ENCODE data around the gene SLC4A1AP.

Gene SLC4A1AP

DNA sequence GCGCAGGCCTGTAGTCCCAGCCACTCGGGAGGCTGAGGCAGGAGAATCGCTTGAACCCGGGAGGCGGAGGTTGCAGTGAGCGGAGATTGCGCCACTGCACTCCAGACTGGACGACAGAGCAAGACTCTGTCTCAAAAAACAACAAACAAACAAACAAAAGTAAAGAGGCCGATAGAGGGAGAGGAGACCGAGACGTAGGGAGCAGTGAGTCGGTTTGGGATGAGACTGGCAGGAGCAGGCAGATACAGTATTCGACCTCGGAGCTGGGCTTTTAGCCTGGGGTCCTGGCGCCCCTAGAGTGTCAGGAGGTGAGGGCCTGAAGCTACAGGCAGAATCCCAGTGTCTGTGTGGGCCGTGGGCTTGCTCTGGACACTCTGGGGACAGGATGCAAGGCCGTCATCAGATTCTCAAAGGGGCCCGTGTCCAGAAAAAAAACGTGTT is 51.2 kb downstream of the SLC4A1AP start:
- peaks cover 31% of the 10 kb centered on the region for H3K4me1 Mint-ChIP-seq (ENCODE audit: low read depth)
- intact Hi-C loops (cut with micrococcal nuclease), result no loop called here
- H3K36me3 Mint-ChIP-seq (ENCODE audit: low read depth), result no peaks in the 10 kb centered on the region
- no peak overlapping the region for H3K27ac Mint-ChIP-seq
- peaks cover 37% of the 10 kb centered on the region for H3K27me3 Mint-ChIP-seq
- no peaks in the 10 kb centered on the region for H3K9me3 Mint-ChIP-seq
- peak overlapping the region; percentile 49 for H3K4me3 Mint-ChIP-seq

DNA sequence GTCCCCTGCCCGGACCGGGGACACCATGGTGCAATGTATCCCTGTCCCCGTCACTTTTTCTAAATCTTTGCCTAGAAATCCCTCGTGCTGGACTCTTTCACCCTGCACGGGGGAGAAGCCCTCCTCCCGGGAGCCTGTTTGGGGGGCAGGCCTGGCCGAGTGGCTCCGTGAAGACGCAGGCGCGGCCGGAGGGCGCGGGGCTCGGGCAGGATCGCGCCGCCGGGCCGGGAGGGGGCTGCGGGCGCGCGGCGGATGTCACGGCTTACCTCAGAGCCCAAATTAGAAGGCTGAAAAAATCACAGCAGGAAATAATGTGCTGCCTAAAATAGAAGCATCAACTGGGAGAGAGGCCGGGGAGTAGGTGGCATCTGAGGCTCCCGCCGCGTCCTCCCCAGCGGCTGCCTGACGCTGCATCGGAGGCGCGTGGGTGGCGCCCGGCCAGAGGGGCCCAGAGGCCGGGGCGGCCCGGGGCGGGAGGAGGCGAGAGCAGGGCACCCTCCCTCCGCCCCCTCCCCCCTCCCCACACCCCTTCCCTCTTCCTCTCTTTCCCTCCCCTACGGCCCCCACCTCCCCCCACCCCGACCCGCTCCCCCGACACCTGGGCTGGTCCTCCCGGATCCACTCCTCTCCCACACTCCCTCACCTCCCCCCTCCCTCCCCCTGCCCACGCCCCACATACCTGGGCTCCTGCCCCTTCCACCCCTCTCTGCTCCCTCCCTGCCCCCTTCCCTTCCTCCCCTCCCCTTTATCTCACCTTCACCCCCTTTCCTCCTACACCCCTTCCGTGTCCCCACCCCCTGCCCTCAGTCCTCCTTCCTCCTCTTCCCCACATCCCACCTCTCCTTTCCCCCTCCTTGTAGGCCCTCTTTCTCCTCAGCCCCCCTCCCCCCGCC is 51.9 kb downstream of the SLC4A1AP start:
- no peaks in the 10 kb centered on the region for H3K9me3 Mint-ChIP-seq
- H3K27me3 Mint-ChIP-seq, result peaks cover 37% of the 10 kb centered on the region
- peak overlapping the region; percentile 49 for H3K4me3 Mint-ChIP-seq
- H3K27ac Mint-ChIP-seq, result peak overlapping the region; percentile 33
- no peaks in the 10 kb centered on the region for H3K36me3 Mint-ChIP-seq (ENCODE audit: low read depth)
- H3K4me1 Mint-ChIP-seq (ENCODE audit: low read depth), result peaks cover 38% of the 10 kb centered on the region
- intact Hi-C loops (cut with micrococcal nuclease), result no loop called here

DNA sequence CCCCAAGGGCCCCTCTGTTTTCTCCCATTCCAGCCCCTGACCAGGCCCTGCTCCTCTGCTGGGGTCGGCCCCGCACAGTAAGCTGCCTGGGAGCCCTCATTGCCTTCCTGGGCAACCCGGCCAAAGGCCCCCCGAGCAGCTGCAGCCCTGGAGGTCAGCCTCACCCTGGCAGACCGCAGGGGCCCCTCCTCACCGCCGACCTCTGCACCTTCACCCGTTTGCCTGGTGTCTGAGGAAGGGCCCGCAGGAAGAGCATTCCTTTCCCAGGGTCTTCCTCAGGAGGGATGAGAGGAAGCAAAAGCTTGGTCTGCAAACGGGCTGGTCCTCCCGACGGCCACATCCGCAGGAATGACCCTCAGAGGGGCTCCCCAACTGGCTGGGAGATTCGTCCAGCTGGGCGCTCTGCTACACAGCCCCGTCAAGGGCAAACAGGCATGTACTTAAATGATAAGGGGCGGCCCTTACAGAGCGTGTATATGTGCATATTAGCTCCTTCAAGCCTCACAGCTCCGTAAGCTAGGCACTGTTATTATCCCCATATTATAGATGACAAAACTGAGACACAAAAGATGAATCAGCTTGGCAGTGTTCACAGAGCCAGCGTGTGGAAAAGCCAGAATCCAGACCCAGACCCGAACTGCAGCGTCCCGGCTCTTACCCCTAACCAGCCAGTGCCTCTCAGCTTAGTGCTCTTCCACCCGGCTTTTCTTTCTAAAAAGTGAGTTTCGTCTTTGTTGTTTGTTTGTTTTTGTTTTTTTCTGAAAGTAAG is 52.8 kb downstream of the SLC4A1AP start:
- peak overlapping the region; percentile 33 for H3K27ac Mint-ChIP-seq
- intact Hi-C loops (cut with micrococcal nuclease), result no loop called here
- no peaks in the 10 kb centered on the region for H3K36me3 Mint-ChIP-seq (ENCODE audit: low read depth)
- H3K9me3 Mint-ChIP-seq, result no peaks in the 10 kb centered on the region
- peaks cover 37% of the 10 kb centered on the region for H3K27me3 Mint-ChIP-seq
- no peak overlapping the region for H3K4me3 Mint-ChIP-seq
- H3K4me1 Mint-ChIP-seq (ENCODE audit: low read depth), result peaks cover 41% of the 10 kb centered on the region

DNA sequence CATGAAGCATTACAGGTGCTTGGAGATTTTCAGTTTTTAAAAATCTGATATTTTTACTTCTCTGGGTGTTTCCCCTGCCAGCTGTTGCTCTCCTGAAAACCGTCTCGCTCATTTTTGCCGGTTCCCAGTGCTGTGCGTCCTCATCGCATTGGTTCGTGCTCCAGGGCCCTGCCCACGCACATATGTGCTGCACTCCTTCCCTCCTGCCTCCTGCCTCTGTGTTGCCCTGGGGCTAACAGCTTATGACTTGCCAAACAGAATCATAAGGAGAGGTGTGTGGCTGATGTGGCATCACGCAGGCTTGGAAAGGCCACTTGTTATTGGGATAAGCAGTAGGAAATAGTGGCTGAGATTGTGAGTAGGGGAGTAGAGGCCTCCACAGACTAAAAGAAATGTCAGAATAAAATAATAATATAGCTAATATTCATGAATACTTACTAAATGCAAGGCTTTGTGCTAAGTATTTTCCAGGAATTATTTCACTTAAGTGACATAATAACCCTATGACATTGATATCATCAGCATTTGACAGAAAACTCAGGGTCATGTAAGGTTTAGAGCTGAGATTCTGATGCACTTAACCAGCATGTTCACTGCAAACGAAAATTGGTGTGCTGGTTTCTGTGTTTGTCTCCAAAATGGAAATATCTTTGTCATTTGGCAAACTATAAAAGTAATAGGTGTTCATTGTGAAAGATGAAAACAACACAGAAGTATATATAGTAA is 53.5 kb downstream of the SLC4A1AP start:
- Mint-ChIP-seq H3K9me3 (no peaks in the 10 kb centered on the region), H3K27me3 (peaks cover 37% of the 10 kb centered on the region), H3K4me3 (no peak overlapping the region), H3K4me1 (ENCODE audit: low read depth) (peaks cover 39% of the 10 kb centered on the region), H3K36me3 (ENCODE audit: low read depth) (no peaks in the 10 kb centered on the region), H3K27ac (no peak overlapping the region)
- intact Hi-C loops (cut with micrococcal nuclease), result no loop called here

DNA sequence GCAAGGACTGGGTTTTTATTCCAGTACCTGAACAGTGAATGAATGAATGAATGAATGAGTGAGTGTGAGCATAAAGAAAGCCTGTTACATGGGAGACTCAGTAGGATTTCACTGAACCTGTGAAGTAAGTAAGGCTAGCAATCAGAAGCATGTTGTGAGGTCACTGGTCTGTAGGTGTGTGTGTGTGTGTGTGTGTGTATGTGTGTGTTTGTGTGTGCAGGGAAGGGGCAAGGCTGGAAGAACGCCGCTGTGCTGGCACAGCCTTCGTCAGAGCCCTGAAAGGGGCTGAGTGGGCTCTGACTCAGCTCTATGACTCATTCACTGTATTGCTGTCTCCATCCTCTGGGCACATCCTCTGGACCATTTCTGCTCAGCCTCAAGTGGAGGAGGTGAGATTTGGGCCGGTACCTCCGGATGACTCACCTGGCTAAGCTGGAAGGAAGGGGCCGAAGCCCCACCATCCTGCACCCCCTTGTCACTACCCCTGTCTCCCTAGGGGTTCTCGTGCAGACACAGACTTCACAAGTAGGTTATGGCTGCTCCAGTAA is 56.4 kb downstream of the SLC4A1AP start:
- Mint-ChIP-seq H3K4me3 (no peak overlapping the region), H3K4me1 (ENCODE audit: low read depth) (peaks cover 32% of the 10 kb centered on the region), H3K27ac (no peak overlapping the region), H3K9me3 (no peaks in the 10 kb centered on the region), H3K27me3 (peaks cover 18% of the 10 kb centered on the region), H3K36me3 (ENCODE audit: low read depth) (no peaks in the 10 kb centered on the region)
- intact Hi-C loops (cut with micrococcal nuclease), result no loop called here

DNA sequence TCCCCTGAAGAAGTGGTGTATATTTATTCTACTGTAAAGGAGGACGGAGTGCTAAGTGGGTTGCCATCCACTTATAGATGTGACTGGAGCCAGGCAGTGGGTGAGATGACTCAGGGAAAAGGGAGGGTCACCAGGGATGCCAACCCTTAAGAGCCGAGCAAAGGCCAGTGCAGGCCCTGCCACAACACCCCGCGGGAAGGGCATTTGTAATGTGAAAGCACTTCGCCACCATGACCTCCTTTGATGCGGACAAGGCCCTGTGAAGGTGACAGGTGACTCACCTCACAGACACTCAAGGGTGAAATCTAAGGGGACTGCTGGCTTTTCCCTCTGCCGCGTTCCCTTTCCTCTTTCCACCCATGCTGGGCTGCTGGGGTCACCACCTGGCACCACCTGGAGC is 57.6 kb downstream of the SLC4A1AP start:
- H3K4me1 Mint-ChIP-seq (ENCODE audit: low read depth), result peaks cover 27% of the 10 kb centered on the region
- H3K36me3 Mint-ChIP-seq (ENCODE audit: low read depth), result no peaks in the 10 kb centered on the region
- intact Hi-C loops (cut with micrococcal nuclease), result no loop called here
- H3K9me3 Mint-ChIP-seq, result no peaks in the 10 kb centered on the region
- no peak overlapping the region for H3K27ac Mint-ChIP-seq
- H3K4me3 Mint-ChIP-seq, result no peak overlapping the region
- H3K27me3 Mint-ChIP-seq, result peaks cover 9% of the 10 kb centered on the region

DNA sequence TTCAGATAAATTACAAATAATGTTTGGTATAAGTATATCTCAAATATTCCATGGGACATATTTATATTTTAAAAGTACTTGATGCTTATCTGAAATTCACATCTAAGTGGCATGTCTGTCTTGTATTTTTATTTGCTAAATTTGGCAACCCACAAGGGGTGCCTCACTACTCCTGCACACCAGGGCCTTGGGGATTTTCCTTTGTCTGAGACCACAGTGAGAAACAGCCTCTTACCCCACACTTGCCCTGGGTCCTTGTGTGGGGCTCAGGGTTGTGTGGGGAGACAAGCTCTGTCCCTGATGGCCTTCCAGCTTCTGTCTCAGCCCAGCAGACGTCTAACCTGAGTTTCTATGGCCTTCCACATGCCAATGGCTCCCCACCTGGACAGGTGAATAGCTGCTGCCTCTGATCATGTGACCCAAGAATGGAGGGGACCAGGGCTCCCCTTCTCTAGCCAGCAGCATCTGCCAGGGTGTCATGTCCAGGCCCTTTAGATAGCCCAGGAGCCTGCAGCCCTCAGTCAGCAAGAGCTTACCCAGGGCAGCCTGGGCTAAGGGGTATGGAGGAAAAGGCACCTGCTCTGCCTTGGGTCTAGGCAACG is 58.3 kb downstream of the SLC4A1AP start:
- Mint-ChIP-seq H3K27me3 (peaks cover 3% of the 10 kb centered on the region), H3K27ac (no peak overlapping the region), H3K4me1 (ENCODE audit: low read depth) (peaks cover 22% of the 10 kb centered on the region), H3K4me3 (no peak overlapping the region), H3K36me3 (ENCODE audit: low read depth) (no peaks in the 10 kb centered on the region), H3K9me3 (no peaks in the 10 kb centered on the region)
- intact Hi-C loops (cut with micrococcal nuclease), result no loop called here

DNA sequence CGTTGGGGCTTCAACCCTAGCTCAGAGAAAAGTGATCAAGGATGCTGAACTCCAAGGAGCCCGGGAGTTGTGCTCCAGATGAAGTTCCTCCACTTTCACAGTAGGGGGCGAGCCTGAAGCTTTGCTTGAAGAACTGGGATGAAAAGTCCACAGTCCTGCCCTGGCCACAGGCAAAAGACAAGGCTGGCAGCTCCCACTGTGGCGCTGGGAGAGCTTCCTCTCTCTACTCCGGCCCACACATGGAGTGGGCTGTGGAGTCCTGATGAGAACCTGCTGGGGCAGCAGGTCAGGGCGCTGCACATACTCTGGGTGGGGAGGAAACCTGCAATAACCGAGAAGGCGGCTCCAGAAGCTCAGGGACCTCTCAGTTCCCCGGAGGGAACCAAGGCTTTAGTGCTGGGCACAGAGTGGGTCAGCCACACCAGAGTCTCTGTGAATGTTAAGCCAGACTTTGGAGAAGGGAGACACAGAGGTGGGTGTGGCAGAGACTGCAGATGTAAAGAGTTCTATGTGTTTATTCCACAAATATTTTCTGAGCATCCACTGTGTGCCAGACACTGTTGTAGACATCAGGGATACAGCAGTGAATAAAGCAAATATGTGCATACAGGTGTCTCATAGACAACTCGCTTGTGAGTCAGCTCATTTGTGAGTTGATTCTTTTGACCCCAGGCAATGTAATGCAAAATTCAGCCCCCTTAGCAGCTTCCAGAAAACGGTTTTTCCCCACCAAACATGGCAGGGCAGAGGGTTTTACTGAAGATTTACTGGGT is 59.9 kb downstream of the SLC4A1AP start:
- intact Hi-C loops (cut with micrococcal nuclease), result no loop called here
- no peak overlapping the region for H3K4me3 Mint-ChIP-seq
- no peaks in the 10 kb centered on the region for H3K27me3 Mint-ChIP-seq
- H3K27ac Mint-ChIP-seq, result peak overlapping the region; percentile 65
- H3K4me1 Mint-ChIP-seq (ENCODE audit: low read depth), result peaks cover 34% of the 10 kb centered on the region
- H3K9me3 Mint-ChIP-seq, result no peaks in the 10 kb centered on the region
- no peaks in the 10 kb centered on the region for H3K36me3 Mint-ChIP-seq (ENCODE audit: low read depth)

DNA sequence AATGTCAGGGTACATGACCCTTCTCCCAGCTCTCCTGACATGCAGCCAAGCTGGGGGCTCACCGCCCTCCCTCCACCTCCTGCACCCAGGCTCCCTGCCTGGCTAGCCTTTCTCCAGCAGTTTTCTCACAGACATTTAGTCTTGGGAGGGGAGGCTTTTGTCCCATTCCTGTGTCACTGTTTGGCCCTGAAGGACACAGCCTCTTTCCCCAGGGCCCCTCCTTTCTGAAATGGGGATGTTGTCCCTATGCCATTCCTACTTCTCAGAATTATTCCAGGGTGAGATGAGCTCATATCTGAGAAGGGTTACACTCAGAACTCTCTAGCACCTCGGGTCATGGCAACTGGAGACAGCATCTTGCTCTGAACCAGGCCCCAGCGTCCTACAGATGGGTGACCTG is 60.5 kb downstream of the SLC4A1AP start:
- H3K27me3 Mint-ChIP-seq, result no peaks in the 10 kb centered on the region
- H3K27ac Mint-ChIP-seq, result no peak overlapping the region
- H3K36me3 Mint-ChIP-seq (ENCODE audit: low read depth), result no peaks in the 10 kb centered on the region
- intact Hi-C loops (cut with micrococcal nuclease), result no loop called here
- H3K4me3 Mint-ChIP-seq, result no peak overlapping the region
- peaks cover 35% of the 10 kb centered on the region for H3K4me1 Mint-ChIP-seq (ENCODE audit: low read depth)
- no peaks in the 10 kb centered on the region for H3K9me3 Mint-ChIP-seq

DNA sequence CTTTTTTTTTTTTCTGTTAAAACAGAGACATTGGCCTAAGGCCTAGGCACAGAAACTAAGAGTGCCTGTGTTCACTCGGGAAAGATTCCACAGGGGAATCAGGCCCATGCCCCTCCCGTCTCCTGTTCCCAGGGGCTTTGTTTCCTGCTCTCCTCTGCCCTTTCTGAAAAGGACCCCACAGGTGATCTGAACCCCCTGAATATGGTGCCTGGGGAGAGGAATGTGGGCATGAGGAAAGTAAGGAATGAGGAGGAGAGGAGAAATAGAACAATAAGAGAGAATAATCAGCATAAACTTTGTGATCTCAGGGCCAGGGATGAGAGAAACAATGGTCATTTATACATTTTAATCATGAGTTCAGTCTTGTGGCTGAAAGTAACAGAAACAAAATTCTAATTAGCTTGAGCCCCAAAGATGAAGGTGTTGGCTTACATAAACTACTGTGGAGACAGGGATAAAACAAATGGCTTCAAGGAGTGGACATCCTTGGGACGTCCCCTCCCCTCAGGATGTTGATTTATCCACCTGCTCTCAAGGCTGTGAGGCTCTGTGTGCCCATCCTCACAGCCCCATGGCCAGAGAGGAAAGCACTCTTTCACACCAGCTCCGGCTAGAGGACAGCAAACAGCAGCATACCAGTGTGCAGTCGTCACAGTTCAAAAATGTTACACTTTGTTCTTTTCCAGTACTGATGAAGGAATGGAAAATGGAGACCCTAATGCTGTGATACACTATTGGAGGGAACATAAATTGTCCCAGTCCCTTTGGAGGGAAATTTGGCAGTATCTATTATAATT is 61.4 kb downstream of the SLC4A1AP start:
- Mint-ChIP-seq H3K36me3 (ENCODE audit: low read depth) (no peaks in the 10 kb centered on the region), H3K4me3 (no peak overlapping the region), H3K27me3 (no peaks in the 10 kb centered on the region), H3K27ac (no peak overlapping the region), H3K4me1 (ENCODE audit: low read depth) (peaks cover 30% of the 10 kb centered on the region), H3K9me3 (no peaks in the 10 kb centered on the region)
- intact Hi-C loops (cut with micrococcal nuclease), result no loop called here

DNA sequence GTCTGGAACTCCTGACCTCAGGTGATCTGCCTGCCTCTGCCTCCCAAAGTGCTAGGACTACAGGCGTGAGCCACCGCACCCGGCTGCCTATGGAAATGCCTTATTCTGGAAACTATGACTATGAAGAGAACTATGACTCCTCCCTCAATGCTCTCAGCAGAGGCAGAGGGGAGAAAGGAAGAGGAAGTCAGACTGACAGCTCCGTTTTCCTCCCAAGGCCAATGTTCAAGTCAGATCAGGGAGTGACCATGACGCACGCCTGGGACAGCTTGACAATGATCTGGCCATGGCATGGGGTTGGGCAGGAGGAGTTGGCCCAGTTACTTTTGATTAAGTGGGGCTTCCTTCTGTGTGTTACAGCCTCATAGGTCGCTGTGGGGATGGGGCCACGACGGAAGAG is 63.6 kb downstream of the SLC4A1AP start:
- Mint-ChIP-seq H3K4me1 (ENCODE audit: low read depth) (peaks cover 22% of the 10 kb centered on the region), H3K27me3 (no peaks in the 10 kb centered on the region), H3K4me3 (no peak overlapping the region), H3K36me3 (ENCODE audit: low read depth) (no peaks in the 10 kb centered on the region), H3K9me3 (no peaks in the 10 kb centered on the region), H3K27ac (peak overlapping the region; percentile 64)
- intact Hi-C loops (cut with micrococcal nuclease), result no loop called here

DNA sequence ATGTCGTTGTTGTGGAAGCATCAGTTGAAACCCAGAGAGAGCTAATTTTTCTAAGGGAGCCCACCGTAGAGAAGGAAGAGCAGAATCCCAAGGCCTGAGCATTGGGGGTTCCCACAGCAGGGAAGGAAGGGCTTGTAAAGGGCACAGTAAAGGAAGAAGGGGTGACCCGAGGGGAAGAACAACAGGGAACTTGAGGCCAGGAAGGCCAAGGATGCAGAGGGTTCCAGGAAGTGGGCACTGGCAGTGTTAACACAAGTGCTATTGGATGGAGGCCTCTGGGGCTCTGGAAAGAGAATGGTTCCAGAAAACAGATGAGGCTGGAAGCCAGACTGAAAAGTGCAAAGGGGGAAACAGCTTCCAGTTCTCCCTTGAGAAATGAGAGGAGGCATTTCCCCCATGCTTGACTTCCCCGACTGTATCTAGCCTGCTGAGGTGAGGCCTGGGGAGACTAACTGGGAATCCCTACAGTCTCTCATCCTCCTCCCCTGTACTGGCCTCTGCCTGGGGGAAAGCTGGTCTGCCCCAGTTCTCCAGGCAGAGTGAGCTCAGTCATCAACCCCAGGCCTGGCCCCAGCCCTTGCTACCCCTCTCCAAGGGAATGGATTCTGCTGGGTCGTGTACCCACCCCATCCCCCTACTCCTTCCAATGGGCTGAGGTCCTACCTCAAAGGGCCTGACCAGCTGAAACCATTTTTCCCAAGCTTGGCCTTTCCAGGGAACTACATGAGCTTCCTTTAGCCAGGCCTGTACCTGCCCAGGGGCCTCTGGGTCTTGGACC is 64.6 kb downstream of the SLC4A1AP start:
- H3K27me3 Mint-ChIP-seq, result no peaks in the 10 kb centered on the region
- H3K4me3 Mint-ChIP-seq, result no peak overlapping the region
- intact Hi-C loops (cut with micrococcal nuclease), result no loop called here
- no peaks in the 10 kb centered on the region for H3K36me3 Mint-ChIP-seq (ENCODE audit: low read depth)
- H3K4me1 Mint-ChIP-seq (ENCODE audit: low read depth), result peaks cover 21% of the 10 kb centered on the region
- peak overlapping the region; percentile 64 for H3K27ac Mint-ChIP-seq
- no peaks in the 10 kb centered on the region for H3K9me3 Mint-ChIP-seq

Measured in dendritic cell treated with granulocyte-macrophage colony-stimulating factor and Interleukin-4, amounts not matched to agents 40 ng/mL and 50 ng/mL, for 4 days (primary cell).